Fibroblast of mammary gland (primary cell): ENCODE results near the gene BCL11A.

Experiments
- DNase-seq: peaks from one replicate; pipeline ENCODE4 v3.0.0-alpha.2; 2010; ENCODE audit warnings: low read depth
- H3K4me3 ChIP-seq: 2 replicates; pipeline ENCODE4 v1.5.1; 2011; ENCODE audit warnings: low read depth, mild to moderate bottlenecking, low read length, moderate library complexity; ENCODE audit not compliant: control insufficient read depth
- TF ChIP-seq, protein P1 (sequence below): conservative IDR thresholded peaks from 2 replicates; pipeline ENCODE4 v1.5.1; 2011; ENCODE audit warnings: low read depth, low read length, inconsistent platforms; ENCODE audit not compliant: control insufficient read depth, insufficient read depth

BCL11A gene

DNA sequence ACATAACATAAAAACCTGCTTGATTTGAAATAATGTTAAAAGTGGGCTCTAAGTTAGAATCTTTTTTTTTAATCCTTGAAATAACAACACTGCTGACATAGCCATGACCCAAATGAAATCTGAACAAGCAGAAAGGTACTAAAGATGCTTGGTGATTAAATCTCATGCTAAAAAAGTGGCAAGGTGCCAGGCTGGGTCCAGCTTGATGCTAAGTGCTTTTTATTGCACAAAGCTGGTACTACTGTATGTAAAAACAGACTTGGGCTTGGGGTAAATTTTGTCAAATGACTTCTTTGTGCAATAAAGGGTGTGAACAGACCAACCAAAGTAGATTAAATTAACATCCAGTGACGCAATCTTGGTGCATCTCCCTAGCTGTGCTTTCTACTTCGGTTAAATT lies 13.4 kb downstream of the BCL11A start:
- no peak for DNase-seq
- TF ChIP-seq, protein P1, sequence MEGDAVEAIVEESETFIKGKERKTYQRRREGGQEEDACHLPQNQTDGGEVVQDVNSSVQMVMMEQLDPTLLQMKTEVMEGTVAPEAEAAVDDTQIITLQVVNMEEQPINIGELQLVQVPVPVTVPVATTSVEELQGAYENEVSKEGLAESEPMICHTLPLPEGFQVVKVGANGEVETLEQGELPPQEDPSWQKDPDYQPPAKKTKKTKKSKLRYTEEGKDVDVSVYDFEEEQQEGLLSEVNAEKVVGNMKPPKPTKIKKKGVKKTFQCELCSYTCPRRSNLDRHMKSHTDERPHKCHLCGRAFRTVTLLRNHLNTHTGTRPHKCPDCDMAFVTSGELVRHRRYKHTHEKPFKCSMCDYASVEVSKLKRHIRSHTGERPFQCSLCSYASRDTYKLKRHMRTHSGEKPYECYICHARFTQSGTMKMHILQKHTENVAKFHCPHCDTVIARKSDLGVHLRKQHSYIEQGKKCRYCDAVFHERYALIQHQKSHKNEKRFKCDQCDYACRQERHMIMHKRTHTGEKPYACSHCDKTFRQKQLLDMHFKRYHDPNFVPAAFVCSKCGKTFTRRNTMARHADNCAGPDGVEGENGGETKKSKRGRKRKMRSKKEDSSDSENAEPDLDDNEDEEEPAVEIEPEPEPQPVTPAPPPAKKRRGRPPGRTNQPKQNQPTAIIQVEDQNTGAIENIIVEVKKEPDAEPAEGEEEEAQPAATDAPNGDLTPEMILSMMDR = no peak
- H3K4me3 ChIP-seq = no peak overlapping the region

DNA sequence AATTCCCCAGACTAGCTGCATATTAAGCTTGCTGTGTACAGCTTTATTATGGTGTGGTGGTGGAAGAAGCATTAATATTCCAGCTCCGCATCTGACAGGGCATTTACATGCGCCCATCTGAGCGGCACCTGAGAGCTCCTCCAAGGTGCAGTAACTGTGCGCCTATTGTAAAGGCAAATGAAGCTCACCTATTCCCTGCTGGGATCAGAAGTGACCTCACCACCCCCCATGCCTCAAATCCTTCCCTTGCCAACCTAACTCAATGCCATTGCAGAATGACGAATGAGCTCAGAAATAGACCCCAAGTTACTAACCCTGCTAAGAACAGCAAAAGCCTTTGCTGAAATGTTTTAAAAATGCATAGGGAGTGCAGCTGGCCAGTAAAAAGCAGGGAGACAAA lies 14.3 kb downstream of the BCL11A start:
- TF ChIP-seq, protein P1 = no peak
- DNase-seq = no peak
- H3K4me3 ChIP-seq = no peak overlapping the region

DNA sequence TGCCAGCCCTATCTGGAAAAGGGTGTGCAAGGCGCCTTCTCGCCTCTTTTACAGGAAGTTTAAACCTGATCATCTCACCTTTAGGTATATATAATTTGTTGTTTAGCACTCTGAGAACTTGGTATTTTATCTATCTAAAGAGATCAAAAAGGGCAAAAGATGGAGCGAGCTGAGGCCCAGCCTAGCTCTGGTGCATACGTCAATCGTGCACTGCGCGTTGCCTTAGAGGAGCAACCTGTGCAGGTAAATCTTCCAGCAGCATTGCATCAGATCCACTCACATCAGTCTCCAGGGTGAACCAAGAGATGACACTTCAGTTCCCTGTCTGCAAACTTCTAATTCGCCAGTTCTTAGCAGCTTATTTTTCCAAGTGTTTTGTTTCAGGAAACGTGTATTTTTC lies 15.4 kb downstream of the BCL11A start:
- H3K4me3 ChIP-seq = no peak overlapping the region

DNA sequence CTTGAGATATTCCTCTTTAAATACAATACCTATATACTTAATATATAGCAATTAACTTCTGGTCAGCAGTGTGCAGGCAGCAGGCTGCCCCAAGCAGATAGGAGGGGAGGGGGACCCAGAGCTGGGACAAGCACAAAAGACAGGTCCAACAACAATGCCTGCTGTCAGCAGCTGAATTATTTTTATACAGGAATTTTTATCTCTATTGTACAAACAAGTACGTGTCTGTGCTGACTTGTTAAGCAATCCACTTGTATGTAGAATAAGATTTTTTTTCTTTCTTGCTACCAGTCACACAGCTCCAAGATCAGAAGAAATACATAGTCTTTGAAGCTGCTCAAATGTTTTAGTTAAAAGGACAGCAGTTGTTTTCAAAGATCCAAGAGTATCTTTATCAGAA lies 16.7 kb downstream of the BCL11A start:
- DNase-seq = no peak
- TF ChIP-seq, protein P1 = no peak
- no peak overlapping the region for H3K4me3 ChIP-seq

More for the DNA sequence above, 15.4 kb downstream of the BCL11A start:
- DNase-seq = no peak
- TF ChIP-seq, protein P1 = no peak

DNA sequence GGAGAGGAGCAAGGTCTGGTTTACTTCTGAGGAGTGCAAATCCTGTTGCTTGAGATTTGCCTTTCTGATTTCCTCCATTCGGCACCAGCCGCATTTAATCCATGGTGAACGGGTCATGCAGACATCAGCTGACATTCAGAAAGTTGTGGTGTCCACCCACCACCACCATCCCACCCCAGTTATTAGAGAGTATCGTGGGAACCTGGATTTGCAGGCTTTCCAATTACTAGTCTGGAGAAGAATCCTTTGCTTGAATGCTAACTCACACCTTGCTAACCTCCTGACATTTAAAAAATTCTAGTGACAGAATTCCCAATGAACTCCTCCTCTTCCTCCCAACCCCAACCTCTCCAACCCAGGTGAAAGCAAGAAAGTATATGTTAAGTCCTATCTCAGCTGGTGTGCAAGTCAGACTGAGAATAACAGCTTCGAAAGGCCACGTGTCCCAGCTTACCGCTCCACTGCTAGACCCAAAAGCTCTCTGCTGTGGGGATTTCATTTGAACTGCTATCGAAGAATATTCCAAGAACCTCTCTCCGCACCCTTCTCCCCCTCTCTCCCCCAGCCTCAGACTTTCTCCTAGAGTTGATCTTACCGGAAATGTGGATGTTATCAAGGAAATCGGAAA lies 17.7 kb downstream of the BCL11A start:
- DNase-seq = no peak
- TF ChIP-seq, protein P1 = no peak
- H3K4me3 ChIP-seq = no peak overlapping the region

DNA sequence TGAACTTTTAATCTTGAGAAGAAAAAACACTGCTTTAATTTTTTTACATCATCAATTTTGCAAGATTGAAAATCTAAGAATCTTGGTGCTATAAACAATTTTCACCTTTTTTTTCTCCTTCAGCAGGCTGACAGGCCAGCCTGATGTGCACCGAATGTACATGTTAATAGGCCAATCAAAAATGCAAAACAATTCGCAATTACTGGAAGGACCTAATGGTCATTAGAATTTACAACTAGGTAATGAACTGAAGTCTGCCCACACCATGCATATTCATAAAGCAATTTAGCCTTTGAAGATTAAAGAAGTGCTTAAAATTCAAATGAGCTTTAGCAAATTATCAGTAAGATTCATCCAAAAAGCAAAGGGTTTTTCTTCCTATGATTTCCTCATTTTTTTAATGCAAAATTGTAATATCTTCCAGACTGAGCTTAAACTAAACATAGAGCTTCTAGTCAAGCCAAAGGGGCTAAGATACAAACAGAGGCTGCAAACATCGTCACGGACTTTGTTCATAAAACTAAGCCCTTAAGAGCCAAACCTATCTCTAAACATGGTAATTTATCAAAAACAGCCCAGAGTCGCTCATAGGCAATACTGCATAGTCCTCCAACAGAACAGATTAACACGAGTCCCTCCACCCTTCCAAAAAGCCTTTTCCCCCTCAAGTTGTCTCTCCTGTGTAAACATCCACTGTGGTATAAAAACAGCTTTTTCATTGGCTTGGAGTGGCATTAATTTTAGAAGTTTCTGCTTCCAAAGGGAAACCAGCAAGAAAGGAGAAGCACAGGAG lies 18.4 kb downstream of the BCL11A start:
- TF ChIP-seq, protein P1 = no peak
- no peak for DNase-seq
- no peak overlapping the region for H3K4me3 ChIP-seq
